ENCODE measurements around the gene WASF2.
A peak's percentile ranks its signal among the peaks of the same experiment; 100 is the strongest.
"Not testable (repeated sequence)": the region's sequence is repeated elsewhere in the genome, so short reads cannot be mapped to it uniquely, and the experiment has no call there.

WASF2 gene

GRCh38 chr1:27489973-27490741 lies at the start of gene WASF2:
Gene WASF2, minus strand, starts transcription at chr1:27490167. Its CDS starts 61,277 bp downstream, at chr1:27428890.
- peak; percentile 94 to 96 (median 95) for DNase-seq (ENCODE audit: low read depth in 3 of 3)

- no peak for DNase-seq (ENCODE audit: low read depth in 3 of 3)
Observed at GRCh38 chr1:27538793-27539192, 48.8 kb upstream of the WASF2 start.

DNA sequence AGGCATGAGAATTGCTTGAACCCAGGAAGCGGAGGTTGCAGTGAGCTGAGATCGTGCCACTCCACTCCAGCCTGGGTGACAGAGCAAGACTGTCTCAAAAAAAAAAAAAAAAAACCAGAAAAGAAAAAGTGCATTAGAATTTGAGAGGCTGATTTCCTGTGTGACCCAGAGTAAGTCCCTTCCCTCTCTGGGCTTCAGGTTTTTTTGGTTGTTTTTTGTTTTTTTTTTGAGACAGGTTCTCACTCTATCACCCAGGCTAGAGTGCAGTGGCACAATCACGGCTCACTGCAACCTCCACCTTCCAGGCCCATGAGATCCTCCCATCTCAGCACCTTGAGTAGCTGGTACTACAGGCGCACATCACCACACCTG lies 48.3 kb upstream of the WASF2 start:
- not testable (repeated sequence) for DNase-seq (ENCODE audit: low read depth in 3 of 3)

DNA sequence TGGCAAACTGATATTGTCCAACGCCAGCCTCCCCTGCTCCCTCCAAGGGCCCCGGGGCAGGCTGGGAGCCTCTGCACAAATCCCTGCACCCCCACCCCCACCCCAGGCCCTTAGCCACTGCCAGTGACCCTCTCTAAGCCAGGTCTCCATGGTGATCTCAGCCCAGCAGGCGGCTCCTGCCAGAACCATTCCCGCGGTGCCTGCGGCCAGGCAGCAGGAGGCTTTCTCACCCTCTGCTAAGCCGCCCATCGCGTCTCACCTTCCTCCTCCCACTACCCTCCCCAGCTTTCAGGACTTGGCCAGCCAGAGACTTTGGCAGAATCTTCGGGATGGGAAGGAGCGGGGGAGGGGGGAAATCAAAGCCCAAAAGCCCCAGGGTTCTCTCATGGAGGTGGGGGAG lies 46.8 kb upstream of the WASF2 start:
- no peak for DNase-seq (ENCODE audit: low read depth in 3 of 3)

DNA sequence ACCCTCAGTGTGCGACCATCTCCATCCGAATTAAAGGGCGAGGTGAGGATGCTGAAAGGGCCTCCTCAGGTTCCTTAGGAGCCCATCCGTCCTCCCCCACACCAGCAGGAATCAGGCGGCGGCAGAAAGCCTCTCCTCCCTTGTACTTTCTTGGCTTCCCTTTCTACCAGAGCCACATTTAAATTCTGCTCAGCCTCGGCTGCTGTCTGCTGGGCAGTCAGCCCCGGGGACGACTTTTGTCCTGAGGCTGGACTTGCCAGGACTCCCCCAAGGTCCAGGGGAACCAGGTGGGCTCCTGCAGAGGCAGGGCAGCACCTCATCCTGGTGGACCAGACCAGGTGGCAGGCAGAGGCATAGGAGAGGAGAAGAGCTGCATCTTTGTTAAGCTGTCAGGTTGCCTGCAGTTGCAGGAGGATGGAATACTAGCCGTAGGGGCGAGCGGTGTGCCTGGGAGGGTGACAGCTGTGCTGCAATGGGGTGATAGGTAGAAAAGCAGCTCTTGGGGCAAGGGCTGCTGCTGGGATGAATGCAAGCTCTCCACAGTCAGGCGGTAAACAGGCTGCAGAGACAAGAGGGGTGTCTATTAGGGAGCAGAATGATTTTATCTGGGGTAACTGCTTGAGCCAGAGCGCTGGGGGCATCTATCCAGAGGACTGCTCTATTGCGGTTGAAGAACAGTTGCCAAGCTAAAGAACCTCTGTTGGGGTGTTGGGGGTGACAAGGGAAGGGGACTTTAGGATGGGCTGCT lies 46.2 kb upstream of the WASF2 start:
- no peak for DNase-seq (ENCODE audit: low read depth in 3 of 3)

- no peak for DNase-seq (ENCODE audit: low read depth in 3 of 3)
Observed at GRCh38 chr1:27535386-27535785, 45.4 kb upstream of the WASF2 start.

DNA sequence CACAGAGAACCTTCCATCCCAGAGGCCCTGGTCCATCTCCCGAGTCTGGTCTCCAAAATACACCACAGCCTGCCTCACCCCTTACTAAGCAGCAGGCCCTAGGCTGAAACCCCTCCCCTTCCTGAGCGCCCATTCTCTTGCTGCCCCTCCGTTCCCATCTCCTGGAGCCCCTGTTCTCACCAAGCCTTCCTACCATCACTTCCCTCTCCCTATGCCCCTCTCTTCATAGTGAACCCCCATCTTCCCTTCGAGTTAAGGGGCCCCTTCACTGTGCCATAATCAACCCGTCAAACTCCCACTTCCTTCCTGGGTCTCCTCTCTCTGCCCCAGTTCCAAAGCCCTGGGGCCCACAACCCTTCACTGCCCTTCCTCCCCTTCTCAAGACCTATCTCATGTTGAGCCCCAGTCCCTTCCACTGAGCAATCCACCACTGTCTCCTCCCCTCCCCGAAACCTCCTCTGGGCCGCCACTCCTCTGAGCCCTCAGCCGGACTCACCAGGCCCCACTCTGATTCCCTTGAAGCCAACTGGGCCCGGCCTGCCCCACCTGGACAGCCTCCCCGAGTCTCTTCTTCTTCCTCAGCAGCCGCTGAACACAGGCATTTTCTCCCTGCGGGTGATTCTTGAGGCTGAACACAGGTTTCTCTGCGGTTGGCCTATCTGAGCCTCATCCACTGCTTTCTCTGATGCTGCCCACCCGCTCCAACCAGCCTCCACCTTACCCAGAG lies 42.2 kb upstream of the WASF2 start:
- no peak for DNase-seq (ENCODE audit: low read depth in 3 of 3)

DNA sequence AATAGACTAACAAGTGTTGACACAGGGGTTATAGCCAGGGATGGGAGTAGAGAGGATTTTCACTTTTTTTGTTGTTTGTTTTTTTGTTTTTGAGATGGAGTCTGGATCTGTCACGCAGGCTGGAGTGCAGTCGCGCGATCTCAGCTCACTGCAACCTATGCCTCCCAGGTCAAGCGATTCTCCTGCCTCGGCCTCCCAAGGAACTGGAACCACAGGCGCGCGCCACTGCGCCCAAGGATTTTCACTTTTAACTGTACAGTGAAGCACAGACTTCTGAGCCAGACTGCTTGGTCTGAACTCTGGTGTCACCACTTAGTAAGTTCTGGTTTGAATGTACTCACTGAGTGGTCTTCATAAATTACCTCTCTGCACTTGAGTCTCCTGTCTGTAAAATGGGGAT lies 40.2 kb upstream of the WASF2 start:
- DNase-seq (ENCODE audit: low read depth in 3 of 3), result no peak

GRCh38 chr1:27529704-27530018 lies 39.7 kb upstream of the WASF2 start:
- DNase-seq (ENCODE audit: low read depth in 3 of 3), result no peak

- no peak for DNase-seq (ENCODE audit: low read depth in 3 of 3)
Observed at GRCh38 chr1:27528818-27529703, 39.1 kb upstream of the WASF2 start.

DNA sequence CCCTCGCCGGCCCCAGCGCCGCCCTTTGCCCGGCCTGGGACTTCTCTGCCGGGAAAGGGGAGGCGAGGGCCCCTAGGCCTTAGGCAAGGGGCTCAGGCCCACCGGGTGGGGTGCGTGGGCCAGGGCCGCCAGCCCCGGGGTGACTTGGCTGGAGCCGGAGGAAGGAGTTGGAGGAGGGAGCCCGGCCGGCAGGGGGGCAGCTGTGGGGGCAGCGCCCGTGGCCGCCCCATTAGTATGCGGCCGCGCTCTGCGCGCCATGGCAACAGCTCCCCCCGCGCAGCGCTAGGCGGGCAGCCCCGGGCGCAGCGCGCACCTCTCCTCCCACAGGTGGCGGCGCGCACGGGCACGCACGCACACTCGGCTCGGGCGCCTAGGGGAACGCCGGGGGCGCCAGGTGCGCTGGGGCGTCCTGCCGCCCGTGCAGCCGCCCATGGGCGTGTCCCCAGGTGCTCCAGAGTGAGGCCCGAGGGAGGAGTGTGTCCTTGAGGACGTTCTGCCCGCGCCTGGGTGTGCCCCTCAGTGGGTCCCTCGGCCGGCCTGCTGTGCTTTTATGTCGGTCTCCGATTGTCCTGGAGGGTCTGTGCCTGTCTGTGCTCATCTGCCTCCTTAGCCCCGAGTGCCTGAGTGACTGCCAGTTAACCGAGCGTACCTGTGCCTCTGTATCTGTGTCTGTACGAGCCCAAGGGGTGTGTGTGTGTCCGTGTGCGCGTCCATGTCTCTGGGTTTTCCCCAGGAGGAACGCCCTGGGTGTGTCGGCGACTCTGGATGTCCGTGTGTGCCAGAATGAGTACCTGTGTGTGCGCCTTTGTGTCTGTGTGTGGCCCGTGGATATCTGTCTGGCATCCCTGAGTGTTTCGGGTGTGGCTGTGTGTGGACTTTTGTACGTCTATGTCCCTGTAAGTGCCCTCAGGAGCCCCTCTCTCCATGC lies 38.2 kb upstream of the WASF2 start:
- DNase-seq (ENCODE audit: low read depth in 3 of 3), result peak in 1 of 3 donors; percentile 32

GRCh38 chr1:27527223-27527889 lies 37.4 kb upstream of the WASF2 start:
- DNase-seq (ENCODE audit: low read depth in 3 of 3), result no peak

DNA sequence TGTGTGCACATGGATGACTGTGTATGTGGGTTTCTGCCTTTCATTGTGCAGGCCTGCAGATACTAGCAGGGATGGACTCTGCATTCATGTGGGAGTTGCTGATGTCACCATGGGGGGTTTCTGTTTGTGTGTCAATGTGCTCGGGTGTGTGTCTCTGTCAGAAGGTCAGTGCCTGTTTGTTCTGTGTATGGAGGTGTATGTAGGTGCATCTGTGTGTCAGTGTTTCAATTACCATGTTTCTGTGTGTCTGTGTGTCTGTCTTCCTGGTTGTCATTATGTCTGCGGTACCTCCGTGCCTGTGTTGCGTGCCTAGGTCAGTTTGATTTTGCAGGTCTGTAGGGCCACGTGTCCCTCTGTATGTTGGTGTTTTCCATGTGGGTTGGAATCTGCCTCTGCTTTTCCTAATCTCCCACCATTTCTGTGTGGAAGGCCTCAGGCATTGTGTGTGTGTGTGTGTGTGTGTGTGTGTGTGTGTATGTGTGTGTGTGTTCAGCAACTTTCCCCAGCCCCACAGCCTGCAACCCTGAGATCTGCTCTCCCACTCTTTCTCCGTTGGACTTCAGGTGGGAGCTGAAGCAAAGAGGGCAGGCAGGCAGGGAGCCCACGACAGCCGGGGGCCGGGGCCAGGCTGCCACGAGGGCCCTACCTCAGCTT lies 36.7 kb upstream of the WASF2 start:
- DNase-seq (ENCODE audit: low read depth in 3 of 3), result no peak

- DNase-seq (ENCODE audit: low read depth in 3 of 3), result peak in 1 of 3 donors; percentile 71
Observed at GRCh38 chr1:27525296-27526272, 35.6 kb upstream of the WASF2 start.

DNA sequence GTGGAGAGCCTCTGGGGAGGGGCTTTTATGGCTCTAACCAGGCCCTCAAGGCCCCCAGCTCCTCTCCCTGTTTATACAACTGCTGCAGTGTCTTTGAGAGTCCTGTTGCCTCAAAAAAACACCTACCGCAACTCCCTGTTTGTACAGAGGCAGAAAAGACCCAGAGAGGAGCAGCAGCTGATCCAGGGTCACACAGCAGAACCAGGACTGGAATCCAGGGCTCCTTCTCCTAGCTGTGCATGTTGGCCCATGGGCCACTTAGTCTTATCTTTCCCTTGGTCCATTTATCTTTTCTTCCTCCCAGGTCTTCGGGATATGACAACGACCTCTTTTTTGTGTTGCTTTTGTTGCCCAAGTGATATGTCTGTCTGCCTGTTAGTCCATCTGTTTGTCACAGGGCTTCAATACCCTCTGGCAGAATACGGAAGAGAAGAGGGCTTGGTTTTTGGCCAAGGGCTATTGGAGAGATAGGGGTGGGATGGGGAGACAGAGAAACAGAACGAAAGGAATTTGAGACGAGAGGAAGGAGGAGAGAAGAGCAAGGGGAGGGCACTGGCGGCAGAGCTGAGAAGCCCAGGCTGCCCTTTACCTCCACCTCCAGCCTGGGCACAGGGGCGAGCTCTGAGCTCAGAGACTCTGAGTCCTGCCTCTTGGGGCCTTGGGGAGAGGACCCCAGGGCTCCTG lies 33.5 kb upstream of the WASF2 start:
- no peak for DNase-seq (ENCODE audit: low read depth in 3 of 3)

- peak; percentile 48 to 65 (median 65) for DNase-seq (ENCODE audit: low read depth in 3 of 3)
Observed at GRCh38 chr1:27522432-27523336, 32.7 kb upstream of the WASF2 start.
